Body of pancreas (tissue), 4 donors: Measurements from ENCODE around the gene MISP.

Source experiments
- POLR2A ChIP-seq, 3 donors: fragments of 450-650 bp; IDR thresholded peaks; one replicate each; pipeline ENCODE4 v1.6.1; 2016; ENCODE audit warnings: antibody characterized with exemption in 3 of 3, mild to moderate bottlenecking in 2 of 3
- TF ChIP-seq, protein P1 (sequence below), 7 experiments: fragments of 450-650 bp in 4 of 7; fragments of 200-600 bp in 3 of 7; sonication (generic) in 3 of 7; IDR thresholded peaks; one replicate each; pipeline ENCODE4 v1.5.1; 2016 to 2019; ENCODE audit warnings: antibody characterized with exemption in 7 of 7

DNA sequence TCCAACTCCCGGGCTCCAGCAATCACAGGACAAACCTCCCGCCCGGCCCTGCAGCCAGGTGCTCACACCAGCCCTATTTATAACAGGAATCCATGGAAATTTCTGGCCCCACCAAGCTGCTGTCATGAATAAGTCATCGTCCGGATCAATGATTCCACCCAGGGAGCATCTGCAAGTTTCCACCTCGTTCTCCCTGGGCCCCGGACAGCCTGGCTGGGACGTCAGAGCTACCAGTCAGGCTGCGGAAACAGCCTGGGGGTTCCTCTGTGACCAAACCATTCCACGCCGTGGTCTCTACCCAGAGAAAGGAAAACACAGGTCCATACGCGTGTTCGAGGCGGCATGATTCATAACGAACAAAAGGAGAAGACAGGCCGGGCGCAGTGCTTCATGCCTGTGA, 25.6 kb downstream of the MISP start:
- TF ChIP-seq, protein P1, sequence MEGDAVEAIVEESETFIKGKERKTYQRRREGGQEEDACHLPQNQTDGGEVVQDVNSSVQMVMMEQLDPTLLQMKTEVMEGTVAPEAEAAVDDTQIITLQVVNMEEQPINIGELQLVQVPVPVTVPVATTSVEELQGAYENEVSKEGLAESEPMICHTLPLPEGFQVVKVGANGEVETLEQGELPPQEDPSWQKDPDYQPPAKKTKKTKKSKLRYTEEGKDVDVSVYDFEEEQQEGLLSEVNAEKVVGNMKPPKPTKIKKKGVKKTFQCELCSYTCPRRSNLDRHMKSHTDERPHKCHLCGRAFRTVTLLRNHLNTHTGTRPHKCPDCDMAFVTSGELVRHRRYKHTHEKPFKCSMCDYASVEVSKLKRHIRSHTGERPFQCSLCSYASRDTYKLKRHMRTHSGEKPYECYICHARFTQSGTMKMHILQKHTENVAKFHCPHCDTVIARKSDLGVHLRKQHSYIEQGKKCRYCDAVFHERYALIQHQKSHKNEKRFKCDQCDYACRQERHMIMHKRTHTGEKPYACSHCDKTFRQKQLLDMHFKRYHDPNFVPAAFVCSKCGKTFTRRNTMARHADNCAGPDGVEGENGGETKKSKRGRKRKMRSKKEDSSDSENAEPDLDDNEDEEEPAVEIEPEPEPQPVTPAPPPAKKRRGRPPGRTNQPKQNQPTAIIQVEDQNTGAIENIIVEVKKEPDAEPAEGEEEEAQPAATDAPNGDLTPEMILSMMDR (IDR thresholded peaks at IDR 0.05): no peak
- TF ChIP-seq POLR2A (IDR thresholded peaks at IDR 0.05): no peak
